ENCODE results near the gene OOEP.
"Not testable (repeated sequence)": the region's sequence is repeated elsewhere in the genome, so short reads cannot be mapped to it uniquely, and the experiment has no call there.

Gene OOEP

GRCh38 chr6:73369563-73369962, at the start of gene OOEP:
TSS of gene OOEP (minus strand) at chr6:73369897. CDS start at chr6:73369792, 105 bp downstream.
- no peak for DNase-seq

- DNase-seq, result no peak
Observed at GRCh38 chr6:73418081-73418741, 48.5 kb upstream of the OOEP start.

- DNase-seq, result no peak
Observed at GRCh38 chr6:73413102-73413501, 43.4 kb upstream of the OOEP start.

- no peak for DNase-seq
Observed at GRCh38 chr6:73409395-73409794, 39.7 kb upstream of the OOEP start.

- no peak for DNase-seq
Observed at GRCh38 chr6:73400656-73401055, 31.0 kb upstream of the OOEP start.

GRCh38 chr6:73395875-73396274, 26.2 kb upstream of the OOEP start:
- no peak for DNase-seq

GRCh38 chr6:73394577-73395354, 25.1 kb upstream of the OOEP start, which contains the start of gene DDX43:
TSS of gene DDX43 (plus strand) at chr6:73394828. CDS start at chr6:73394906, 78 bp downstream.
- no peak for DNase-seq

GRCh38 chr6:73393278-73393677, 23.6 kb upstream of the OOEP start:
- no peak for DNase-seq

- not testable (repeated sequence) for DNase-seq
Observed at GRCh38 chr6:73392188-73392587, 22.5 kb upstream of the OOEP start.

- no peak for DNase-seq
Observed at GRCh38 chr6:73391675-73392074, 22.0 kb upstream of the OOEP start.

GRCh38 chr6:73389854-73390253, 20.2 kb upstream of the OOEP start:
- DNase-seq, result no peak

- DNase-seq, result peak; percentile 63 to 77
Observed at GRCh38 chr6:73388800-73389512, 19.3 kb upstream of the OOEP start.

- DNase-seq, result no peak
Observed at GRCh38 chr6:73388433-73388799, 18.7 kb upstream of the OOEP start.

- DNase-seq, result no peak
Observed at GRCh38 chr6:73382462-73383113, 12.9 kb upstream of the OOEP start.

- DNase-seq, result not testable (repeated sequence)
Observed at GRCh38 chr6:73381531-73381930, 11.8 kb upstream of the OOEP start.

GRCh38 chr6:73377225-73377624, 7.5 kb upstream of the OOEP start:
- DNase-seq, result no peak

GRCh38 chr6:73375216-73375615, 5.5 kb upstream of the OOEP start:
- no peak for DNase-seq

- no peak for DNase-seq
Observed at GRCh38 chr6:73372516-73372915, 2.8 kb upstream of the OOEP start.

GRCh38 chr6:73371984-73372383, 2.3 kb upstream of the OOEP start:
- no peak for DNase-seq

- DNase-seq, result no peak
Observed at GRCh38 chr6:73369157-73369556, 540 bp downstream of the OOEP start.

GRCh38 chr6:73368675-73369074, 1.0 kb downstream of the OOEP start:
- DNase-seq, result no peak

GRCh38 chr6:73367761-73368355, 1.8 kb downstream of the OOEP start:
- DNase-seq, result no peak

GRCh38 chr6:73364549-73364948, 5.1 kb downstream of the OOEP start:
- DNase-seq, result no peak
